H9 (cell line): ENCODE results near the gene PTPN12. TPM values are rescaled to one million over a fixed set of nuclear protein-coding genes. Genes with fewer than 3 reads are reported as not detected.

Experiments used
- DNase-seq: peaks from one replicate; pipeline ENCODE4 v3.0.0-alpha.2; 2017
- H2AFZ ChIP-seq: one replicate; pipeline ENCODE4 v1.6.1; 2013; ENCODE audit warnings: mild to moderate bottlenecking, low read length, control low read depth, moderate library complexity
- H2AK5ac ChIP-seq: 2 replicates; pipeline ENCODE4 v1.6.1; 2013; ENCODE audit warnings: low read length, control low read depth, mixed read lengths; ENCODE audit not compliant: insufficient read length
- H2BK120ac ChIP-seq: one replicate; pipeline ENCODE4 v1.6.1; 2013; ENCODE audit warnings: low read depth, mild to moderate bottlenecking, low read length, control low read depth, inconsistent platforms; ENCODE audit not compliant: poor library complexity, severe bottlenecking
- H2BK12ac ChIP-seq: 2 replicates; pipeline ENCODE4 v1.6.1; 2013; ENCODE audit warnings: low read length, control low read depth, mixed read lengths, low read depth; ENCODE audit not compliant: insufficient read length
- H2BK15ac ChIP-seq: 2 replicates; pipeline ENCODE4 v1.6.1; 2013; ENCODE audit warnings: low read depth, low read length, control low read depth
- H2BK20ac ChIP-seq: one replicate; pipeline ENCODE4 v1.6.1; 2013; ENCODE audit warnings: low read depth, mild to moderate bottlenecking, low read length, control low read depth, inconsistent platforms; ENCODE audit not compliant: poor library complexity, severe bottlenecking
- H2BK5ac ChIP-seq: 2 replicates; pipeline ENCODE4 v1.6.1; 2013; ENCODE audit warnings: low read length, control low read depth, mixed read lengths; ENCODE audit not compliant: insufficient read length
- H3K14ac ChIP-seq: 2 replicates; pipeline ENCODE4 v1.6.1; 2013; ENCODE audit warnings: low read length, control low read depth; ENCODE audit not compliant: insufficient read depth
- H3K18ac ChIP-seq: 2 replicates; pipeline ENCODE4 v1.6.1; 2013; ENCODE audit warnings: low read depth, mild to moderate bottlenecking, mixed read lengths, low read length, control low read depth; ENCODE audit not compliant: insufficient read length
- H3K23ac ChIP-seq: 2 replicates; pipeline ENCODE4 v1.6.1; 2013; ENCODE audit warnings: low read length, control low read depth, mixed read lengths, low read depth; ENCODE audit not compliant: insufficient read length
- H3K23me2 ChIP-seq: 2 replicates; pipeline ENCODE4 v1.6.1; 2013; ENCODE audit warnings: low read depth, mild to moderate bottlenecking, mixed read lengths, low read length, control low read depth; ENCODE audit not compliant: insufficient read length, poor library complexity, severe bottlenecking
- H3K27ac ChIP-seq: 2 replicates; pipeline ENCODE4 v1.5.1; 2013; ENCODE audit warnings: low read length, control low read depth, mixed read lengths, low read depth; ENCODE audit not compliant: insufficient read length
- H3K27me3 ChIP-seq: 2 replicates; pipeline ENCODE4 v1.6.1; 2013; ENCODE audit warnings: low read length, control low read depth, inconsistent platforms; ENCODE audit not compliant: insufficient read depth
- H3K4ac ChIP-seq: 2 replicates; pipeline ENCODE4 v1.6.1; 2013; ENCODE audit warnings: low read depth, mild to moderate bottlenecking, control low read depth, inconsistent platforms, low read length, moderate library complexity
- H3K4me1 ChIP-seq: 2 replicates; pipeline ENCODE4 v1.6.1; 2013; ENCODE audit warnings: low read length, control low read depth, inconsistent platforms; ENCODE audit not compliant: insufficient read depth
- H3K4me2 ChIP-seq: 2 replicates; pipeline ENCODE4 v1.6.1; 2013; ENCODE audit warnings: low read length, control low read depth, mixed read lengths; ENCODE audit not compliant: insufficient read length, insufficient read depth
- H3K56ac ChIP-seq: 2 replicates; pipeline ENCODE4 v1.6.1; 2013; ENCODE audit warnings: low read depth, mild to moderate bottlenecking, mixed read lengths, low read length, control low read depth; ENCODE audit not compliant: insufficient read length
- H3K79me1 ChIP-seq: 2 replicates; pipeline ENCODE4 v1.6.1; 2013; ENCODE audit warnings: low read depth, mild to moderate bottlenecking, moderate library complexity, low read length, control low read depth, inconsistent platforms; ENCODE audit not compliant: insufficient read depth, poor library complexity, severe bottlenecking
- H3K79me2 ChIP-seq: 2 replicates; pipeline ENCODE4 v1.6.1; 2013; ENCODE audit warnings: low read length, control low read depth, inconsistent platforms; ENCODE audit not compliant: insufficient read depth
- H3K9ac ChIP-seq: 2 replicates; pipeline ENCODE4 v1.6.1; 2013; ENCODE audit warnings: low read length, control low read depth, mixed read lengths; ENCODE audit not compliant: insufficient read length; ENCODE audit errors: extremely low read depth
- H3K9me3 ChIP-seq: one replicate; pipeline ENCODE4 v1.6.1; 2013; ENCODE audit warnings: low read depth, low read length, inconsistent platforms; ENCODE audit not compliant: control insufficient read depth
- H3T11ph ChIP-seq: one replicate; pipeline ENCODE4 v1.6.1; 2013; ENCODE audit warnings: mild to moderate bottlenecking, low read length, control low read depth, inconsistent platforms
- H4K20me1 ChIP-seq: one replicate; pipeline ENCODE4 v1.6.1; 2013; ENCODE audit not compliant: control insufficient read depth, insufficient read length, insufficient read depth
- H4K5ac ChIP-seq: 2 replicates; pipeline ENCODE4 v1.6.1; 2013; ENCODE audit warnings: low read depth, mild to moderate bottlenecking, mixed read lengths, low read length, control low read depth; ENCODE audit not compliant: insufficient read length
- H4K8ac ChIP-seq: replicated peaks from 2 replicates; pipeline ENCODE4 v1.6.1; 2013; ENCODE audit warnings: low read length, control low read depth, mixed read lengths, low read depth; ENCODE audit not compliant: insufficient read length
- H4K91ac ChIP-seq: 2 replicates; pipeline ENCODE4 v1.6.1; 2013; ENCODE audit warnings: low read depth, mild to moderate bottlenecking, moderate library complexity, mixed read lengths, low read length, control low read depth; ENCODE audit not compliant: insufficient read length
- H3K27ac Mint-ChIP-seq, 3 experiments: 2 replicates in 2 of 3; 3 replicates in 1 of 3; pipeline ENCODE4 v1.8.0; 2020 to 2021; ENCODE audit warnings: mixed read lengths in 3 of 3, mild to moderate bottlenecking in 1 of 3, moderate library complexity in 1 of 3
- H3K27me3 Mint-ChIP-seq: 2 replicates; pipeline ENCODE4 v1.8.0; 2021; ENCODE audit warnings: low read depth, mild to moderate bottlenecking, moderate library complexity, mixed read lengths
- H3K36me3 Mint-ChIP-seq, 3 experiments: 2 replicates in 2 of 3; 3 replicates in 1 of 3; pipeline ENCODE4 v1.8.0; 2020 to 2021; ENCODE audit warnings: low read depth in 3 of 3, mixed read lengths in 3 of 3; ENCODE audit not compliant: insufficient read depth in 1 of 3
- H3K4me1 Mint-ChIP-seq, 2 experiments: 2 replicates each; pipeline ENCODE4 v1.8.0; 2020; ENCODE audit warnings: mixed read lengths in 2 of 2
- H3K4me3 Mint-ChIP-seq, 2 experiments: 2 replicates in 1 of 2; 3 replicates in 1 of 2; pipeline ENCODE4 v1.8.0; 2020 to 2021; ENCODE audit warnings: mild to moderate bottlenecking in 2 of 2, mixed read lengths in 2 of 2, moderate library complexity in 1 of 2
- H3K9me3 Mint-ChIP-seq, 2 experiments: 2 replicates in 1 of 2; 3 replicates in 1 of 2; pipeline ENCODE4 v1.8.0; 2020; ENCODE audit warnings: mild to moderate bottlenecking in 2 of 2, mixed read lengths in 2 of 2, moderate library complexity in 1 of 2
- CTCF ChIP-seq: fragments of 200-600 bp; sonication (generic); conservative IDR thresholded peaks from 3 replicates; pipeline ENCODE4 v1.8.0; 2021; ENCODE audit warnings: antibody characterized with exemption, mild to moderate bottlenecking
- WGBS: extraction: QIAGEN DNeasy Blood & Tissue Kit; methylation state at CpG from one replicate; pipeline ENCODE4 v1.1.7; 2013; ENCODE audit warnings: missing lambda C conversion rate, low lambda C conversion rate, mixed read lengths; ENCODE audit not compliant: insufficient read length; ENCODE audit errors: extremely low coverage; 5-methylcytosine and 5-hydroxymethylcytosine counted together
- total RNA-seq: library from RNA; stranded (reverse); gene quantifications from 2 replicates; pipeline ENCODE4 v1.2.1, GENCODE V29; 2021

PTPN12 gene
- total RNA-seq, 1 experiment from 2014 or later: 128 TPM

GRCh38 chr7:77655356-77655755 lies 118.3 kb downstream of the PTPN12 start:
- WGBS: no CpG with 5 or more reads among the region's 1 CpG

More at GRCh38 chr7:77655356-77655755, 118.3 kb downstream of the PTPN12 start:
- H3K23ac ChIP-seq: no peak overlapping the region
- H4K20me1 ChIP-seq: no peaks in the 10 kb centered on the region
- no peak overlapping the region for H2BK20ac ChIP-seq
- H3K4ac ChIP-seq: no peak overlapping the region
- Mint-ChIP-seq H3K27me3 (no peaks in the 10 kb centered on the region), H3K9me3 (no peaks in the 10 kb centered on the region), H3K4me1 (no peaks in the 10 kb centered on the region), H3K27ac (peak overlapping the region in 1 of 3 experiments; percentile 24; a peak in 2 of 7 replicates), H3K36me3 (peaks cover 7 to 46% (median 9%) of the 10 kb centered on the region in 3 experiments; a peak in 6 of 7 replicates), H3K4me3 (no peak overlapping the region)
- no peak overlapping the region for H3K4me2 ChIP-seq
- no peaks in the 10 kb centered on the region for H3K79me2 ChIP-seq
- no peak overlapping the region for H2BK12ac ChIP-seq
- H4K91ac ChIP-seq: no peak overlapping the region
- H3K18ac ChIP-seq: no peak overlapping the region
- H3K56ac ChIP-seq: no peak overlapping the region
- no peak overlapping the region for H4K8ac ChIP-seq
- no peak overlapping the region for H2BK5ac ChIP-seq
- H2BK15ac ChIP-seq: no peak overlapping the region
- no peak for TF ChIP-seq CTCF
- no peak overlapping the region for H4K5ac ChIP-seq
- no peak overlapping the region for H3K9ac ChIP-seq
- H3K27ac ChIP-seq: no peak overlapping the region
- H3K9me3 ChIP-seq: no peaks in the 10 kb centered on the region
- H3K4me1 ChIP-seq: no peaks in the 10 kb centered on the region
- H2AK5ac ChIP-seq: no peak overlapping the region
- DNase-seq: no peak
- no peak overlapping the region for H3T11ph ChIP-seq
- no peaks in the 10 kb centered on the region for H3K79me1 ChIP-seq
- no peaks in the 10 kb centered on the region for H3K23me2 ChIP-seq
- no peak overlapping the region for H2BK120ac ChIP-seq
- H3K27me3 ChIP-seq: no peaks in the 10 kb centered on the region
- H2AFZ ChIP-seq: no peak overlapping the region
- no peak overlapping the region for H3K14ac ChIP-seq
